ENCODE results near the gene INPPL1.

GRCh38 chr11:72203163-72203562 lies 21.4 kb upstream of the INPPL1 start:
- TF ChIP-seq CTCF (IDR thresholded peaks at IDR 0.05) (no peak), POLR2A (IDR thresholded peaks at IDR 0.05) (no peak)

Measured in lower leg skin (tissue), 3 donors.